Activated CD8-positive, alpha-beta T cell treated with anti-CD3 and anti-CD28 coated beads, Interleukin-2, amount 10 ng/mL, durations not matched to agents 7 days and 5 days (primary cell): ENCODE measurements around the gene DPYSL4. TPM values are rescaled to one million over a fixed set of nuclear protein-coding genes. Genes with fewer than 3 reads are reported as not detected.

Experiments used
- ATAC-seq: fragments of 150-1000 bp; cut with Tn5 transposase; one replicate; pipeline ENCODE4 v1.10.0; 2021; ENCODE audit warnings: moderate library complexity
- CTCF ChIA-PET: fragments of 350-600 bp; sonication (Branson Sonifier 250); formaldehyde crosslinking; loops from one replicate; lab custom pipeline; 2021; ENCODE audit warnings: antibody characterized with exemption; lab: Charles Lee
- POLR2A ChIA-PET: fragments of 350-600 bp; sonication (Branson Sonifier 250); formaldehyde crosslinking; loops from one replicate; lab custom pipeline; 2021; ENCODE audit warnings: antibody characterized with exemption; lab: Charles Lee
- DNase-seq: peaks from one replicate; pipeline ENCODE4 v3.0.0-alpha.2; 2020
- H3K27ac Mint-ChIP-seq: one replicate; pipeline ENCODE4 v1.8.0; 2021; ENCODE audit warnings: mild to moderate bottlenecking, mixed read lengths
- H3K27me3 Mint-ChIP-seq: one replicate; pipeline ENCODE4 v1.8.0; 2021; ENCODE audit warnings: low read depth, mixed read lengths
- H3K36me3 Mint-ChIP-seq: one replicate; pipeline ENCODE4 v1.8.0; 2021; ENCODE audit warnings: low read depth, mixed read lengths
- H3K4me1 Mint-ChIP-seq: one replicate; pipeline ENCODE4 v1.8.0; 2021; ENCODE audit warnings: low read depth, mixed read lengths
- H3K4me3 Mint-ChIP-seq: one replicate; pipeline ENCODE4 v1.8.0; 2021; ENCODE audit warnings: mild to moderate bottlenecking, mixed read lengths
- H3K9me3 Mint-ChIP-seq: one replicate; pipeline ENCODE4 v1.8.0; 2022; ENCODE audit warnings: mixed read lengths; ENCODE audit not compliant: insufficient read depth
- total RNA-seq, 2 experiments: library from RNA; stranded (reverse); gene quantifications; one replicate each; pipeline ENCODE4 v1.2.3, GENCODE V29; 2021

The DPYSL4 gene
- total RNA-seq, 2 experiments from 2014 or later = 1.2 to 2.2 TPM

DNA sequence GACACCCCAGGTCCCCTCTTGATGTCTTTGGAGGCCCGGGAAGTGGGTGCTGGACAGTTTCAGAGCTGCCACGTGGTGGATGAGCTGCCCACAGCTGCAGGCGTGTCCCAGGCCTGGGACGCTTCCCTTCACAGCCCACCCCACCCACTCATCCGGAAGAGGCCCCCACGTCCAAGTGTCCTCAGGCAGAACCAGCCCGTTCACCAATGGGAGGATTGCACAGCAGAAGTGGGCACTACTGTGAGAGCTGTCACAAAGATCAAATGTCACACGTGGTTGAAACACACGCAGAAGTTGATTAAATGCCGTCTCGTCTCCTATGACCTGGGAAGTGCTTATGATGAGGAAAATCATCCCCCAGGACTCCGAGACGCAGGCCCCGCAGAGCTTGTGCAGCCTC is 68.1 kb downstream of the DPYSL4 start:
- CTCF ChIA-PET = no interaction called here
- POLR2A ChIA-PET = interaction anchor here (1.1 to 1.2 kb wide), 2 partner anchors 9 to 25 kb away, joined by 4 to 5 read pairs; no protein-coding TSS in a partner anchor
- no peak for DNase-seq
- Mint-ChIP-seq H3K4me3 (peak overlapping the region; percentile 8), H3K36me3 (no peaks in the 10 kb centered on the region), H3K4me1 (peaks cover 29% of the 10 kb centered on the region), H3K27me3 (no peaks in the 10 kb centered on the region), H3K27ac (peak overlapping the region; percentile 89), H3K9me3 (no peaks in the 10 kb centered on the region)
- no peak for ATAC-seq

Other genes starting within 250 kb of the DPYSL4 start
- 10 to 100 TPM; 61.5 to 62.9 TPM for gene BNIP3, start 205.0 kb upstream of the DPYSL4 start, total RNA-seq
- gene JAKMIP3, start 121.0 kb upstream of the DPYSL4 start, total RNA-seq = under 1 TPM; 0.08 TPM
- gene STK32C, start 121.0 kb downstream of the DPYSL4 start, total RNA-seq = 10 to 100 TPM; 19.1 to 21.1 TPM
- gene LRRC27, start 145.2 kb downstream of the DPYSL4 start, total RNA-seq = 1 to 10 TPM; 3.3 to 3.8 TPM
- 10 to 100 TPM; 15.0 to 15.7 TPM for gene PWWP2B, start 210.3 kb downstream of the DPYSL4 start, total RNA-seq